Ectodermal cell (in vitro differentiated cells): ENCODE measurements around the gene SPSB1.

Source experiments
- H3K27ac ChIP-seq: 2 replicates; pipeline ENCODE4 v1.7.0; 2013; ENCODE audit warnings: mild to moderate bottlenecking, low read depth, low read length; ENCODE audit not compliant: insufficient read depth, poor library complexity, severe bottlenecking
- H3K27me3 ChIP-seq: 2 replicates; pipeline ENCODE4 v1.7.0; 2013; ENCODE audit warnings: mild to moderate bottlenecking, low read length; ENCODE audit not compliant: insufficient read depth, control insufficient read depth, poor library complexity, severe bottlenecking
- H3K36me3 ChIP-seq: one replicate; pipeline ENCODE4 v1.7.0; 2013; ENCODE audit warnings: low read length; ENCODE audit not compliant: control insufficient read depth, insufficient read depth
- H3K4me1 ChIP-seq: one replicate; pipeline ENCODE4 v1.7.0; 2013; ENCODE audit warnings: low read length; ENCODE audit not compliant: control insufficient read depth, insufficient read depth
- H3K4me3 ChIP-seq: 2 replicates; pipeline ENCODE4 v1.7.0; 2013; ENCODE audit warnings: low read depth, low read length, control low read depth; ENCODE audit not compliant: insufficient read depth
- H3K9me3 ChIP-seq: 2 replicates; pipeline ENCODE4 v1.7.0; 2013; ENCODE audit warnings: mild to moderate bottlenecking, low read length, moderate library complexity; ENCODE audit not compliant: control insufficient read depth
- WGBS, 2 experiments: methylation state at CpG; one replicate each; pipeline ENCODE4 v1.1.7; 2013; ENCODE audit warnings: missing lambda C conversion rate in 2 of 2; 5-methylcytosine and 5-hydroxymethylcytosine counted together

SPSB1 gene

DNA sequence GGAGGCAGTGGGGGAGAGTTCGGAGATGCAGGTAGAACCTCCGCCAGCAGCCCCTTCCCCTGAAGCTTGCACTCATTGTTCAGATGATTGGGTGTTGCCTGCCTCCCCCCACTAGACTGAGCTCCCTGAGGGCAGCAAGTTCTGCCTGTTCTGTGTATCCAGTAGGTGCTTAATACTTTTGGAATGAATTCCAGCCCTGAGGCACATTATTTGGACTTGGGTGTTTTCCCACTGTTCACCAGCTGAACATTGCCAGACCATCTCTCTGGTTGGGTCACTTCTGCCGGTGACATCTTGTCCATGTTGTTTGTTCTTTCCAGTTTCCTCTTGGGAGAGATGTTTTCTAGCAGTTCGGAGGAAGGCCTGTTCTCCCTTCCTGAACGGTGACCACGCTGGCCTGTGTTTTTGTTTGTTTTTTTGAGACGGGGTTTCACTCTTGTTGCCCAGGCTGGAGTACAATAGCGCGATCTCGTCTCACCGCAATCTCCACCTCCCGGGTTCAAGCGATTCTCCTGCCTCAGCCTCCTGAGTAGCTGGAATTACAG is 48.7 kb downstream of the SPSB1 start:
- no peaks in the 10 kb centered on the region for H3K36me3 ChIP-seq
- WGBS, 2 experiments: 93 to 94% methylated on average over 13 of the region's 13 CpGs
- no peak overlapping the region for H3K27ac ChIP-seq
- H3K27me3 ChIP-seq: no peaks in the 10 kb centered on the region
- no peak overlapping the region for H3K4me3 ChIP-seq
- no peaks in the 10 kb centered on the region for H3K9me3 ChIP-seq
- H3K4me1 ChIP-seq: peaks cover 19% of the 10 kb centered on the region

DNA sequence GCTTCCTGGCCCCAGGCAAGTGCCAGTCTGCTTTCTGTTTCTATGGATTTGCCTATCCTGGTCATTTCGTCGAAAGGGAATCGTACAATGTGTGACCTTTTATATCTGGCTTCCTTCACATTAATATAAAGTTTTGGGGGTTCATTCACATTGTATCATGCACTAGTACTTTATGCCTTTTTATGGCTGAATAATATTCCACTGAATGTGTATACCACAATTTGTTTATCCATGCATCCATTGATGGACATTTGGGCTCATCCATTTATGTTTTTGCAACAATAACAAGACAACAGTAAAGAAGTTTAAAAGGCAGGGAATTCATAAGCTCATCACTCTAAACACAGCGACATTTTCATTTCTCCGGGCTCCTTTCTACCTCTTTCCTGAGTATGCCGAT is 50.6 kb downstream of the SPSB1 start:
- Histone ChIP-seq H3K4me1 (peaks cover 16% of the 10 kb centered on the region), H3K27me3 (no peaks in the 10 kb centered on the region), H3K27ac (no peak overlapping the region), H3K9me3 (no peaks in the 10 kb centered on the region), H3K36me3 (no peaks in the 10 kb centered on the region), H3K4me3 (no peak overlapping the region)
- 96 to 98% methylated on average over 6 of the region's 6 CpGs for WGBS, 2 experiments

DNA sequence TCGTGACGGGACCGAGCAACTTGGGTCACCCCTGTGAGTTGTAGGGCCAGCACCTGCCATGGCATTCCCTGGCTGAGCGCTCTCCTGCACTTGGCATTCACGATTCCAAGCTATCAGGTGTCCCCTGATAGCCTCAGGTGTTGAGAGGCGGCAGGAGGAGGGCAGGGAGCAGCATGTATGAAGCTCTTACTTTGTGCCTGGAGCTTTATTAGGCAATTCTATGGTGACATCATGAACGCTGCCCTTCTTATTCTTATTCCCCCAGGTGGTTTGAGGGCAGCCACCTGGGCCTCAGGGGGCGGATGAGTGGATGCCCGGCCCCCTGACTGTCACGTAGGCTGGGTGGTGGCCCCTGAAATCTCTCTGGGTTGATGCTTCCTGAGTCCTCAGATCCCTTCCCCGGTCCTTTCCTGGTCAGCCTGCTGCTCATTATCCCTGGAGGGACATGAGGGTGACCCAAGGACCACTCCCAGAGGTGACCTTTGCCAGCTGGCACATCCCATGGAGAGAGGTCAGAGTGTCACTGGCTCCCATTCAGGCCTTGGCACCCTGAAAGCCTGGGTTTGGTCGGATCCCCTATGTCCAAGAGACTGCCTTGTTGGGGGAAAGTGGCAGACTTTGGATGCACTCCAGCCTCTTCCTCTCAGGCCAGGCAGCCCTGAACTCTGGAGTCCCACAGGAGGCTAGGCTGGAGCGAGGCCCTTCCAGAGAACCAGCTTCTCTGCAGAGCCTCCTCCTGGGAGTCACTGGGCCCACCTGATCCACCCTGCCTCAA is 51.9 kb downstream of the SPSB1 start:
- peaks cover 3% of the 10 kb centered on the region for H3K4me1 ChIP-seq
- 93 to 94% methylated on average over 13 of the region's 13 CpGs for WGBS, 2 experiments
- no peaks in the 10 kb centered on the region for H3K27me3 ChIP-seq
- H3K27ac ChIP-seq: no peak overlapping the region
- no peaks in the 10 kb centered on the region for H3K9me3 ChIP-seq
- no peak overlapping the region for H3K4me3 ChIP-seq
- no peaks in the 10 kb centered on the region for H3K36me3 ChIP-seq

- H3K27ac ChIP-seq: no peak overlapping the region
- no peaks in the 10 kb centered on the region for H3K27me3 ChIP-seq
- H3K9me3 ChIP-seq: no peaks in the 10 kb centered on the region
- H3K4me3 ChIP-seq: no peak overlapping the region
- 91 to 94% methylated on average over 6 of the region's 6 CpGs for WGBS, 2 experiments
- no peaks in the 10 kb centered on the region for H3K4me1 ChIP-seq
- H3K36me3 ChIP-seq: no peaks in the 10 kb centered on the region
Observed at GRCh38 chr1:9345471-9345870, 52.8 kb downstream of the SPSB1 start.

DNA sequence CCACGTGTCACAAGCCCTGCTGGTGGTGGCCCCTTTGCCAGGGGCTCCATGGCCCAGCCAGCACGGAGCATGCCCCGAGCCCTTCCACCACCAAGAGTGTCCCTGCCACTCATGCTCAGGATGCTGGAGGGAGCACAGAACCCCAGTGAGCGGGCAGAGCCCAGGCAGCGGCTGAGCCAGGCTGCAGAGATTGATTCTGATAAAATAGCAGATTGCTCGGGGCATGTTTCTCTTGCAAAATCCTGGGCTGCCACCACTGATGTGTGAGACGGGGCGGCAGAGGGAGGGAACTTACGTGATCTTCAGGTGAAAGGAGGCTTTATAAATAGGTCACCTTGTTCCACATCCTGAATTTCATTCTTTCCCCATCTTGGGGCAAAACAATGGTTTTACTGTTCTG is 53.2 kb downstream of the SPSB1 start:
- WGBS, 2 experiments: 90 to 91% methylated on average over 9 of the region's 9 CpGs
- Histone ChIP-seq H3K36me3 (no peaks in the 10 kb centered on the region), H3K4me3 (no peak overlapping the region), H3K27me3 (no peaks in the 10 kb centered on the region), H3K27ac (no peak overlapping the region), H3K9me3 (no peaks in the 10 kb centered on the region), H3K4me1 (no peaks in the 10 kb centered on the region)

DNA sequence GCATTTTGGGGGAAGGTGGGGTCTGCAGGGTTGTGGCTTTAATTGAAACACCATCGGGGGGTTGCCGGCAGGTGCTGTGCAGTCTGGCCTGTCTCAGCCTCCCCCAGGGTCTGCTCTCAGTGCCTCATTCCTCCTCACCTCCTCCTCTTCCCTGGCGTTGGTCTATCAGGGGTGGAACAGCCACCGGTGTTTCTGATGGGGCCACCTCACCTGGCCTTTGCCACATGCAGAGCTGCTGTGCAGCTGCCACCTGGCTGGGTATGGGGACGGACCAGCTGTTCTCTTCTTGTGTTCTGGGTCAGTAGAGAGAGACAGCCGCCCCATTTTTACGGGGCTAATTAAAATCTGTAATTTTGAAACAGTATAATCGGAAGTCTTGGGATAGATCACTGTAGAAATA is 53.9 kb downstream of the SPSB1 start:
- whole genome bisulfite sequencing, 2 experiments: 92 to 93% methylated on average over 8 of the region's 8 CpGs
- Histone ChIP-seq H3K27me3 (no peaks in the 10 kb centered on the region), H3K9me3 (no peaks in the 10 kb centered on the region), H3K4me3 (no peak overlapping the region), H3K27ac (no peak overlapping the region), H3K36me3 (no peaks in the 10 kb centered on the region), H3K4me1 (no peaks in the 10 kb centered on the region)

- 77 to 81% methylated on average over 14 of the region's 14 CpGs for WGBS, 2 experiments
Observed at GRCh38 chr1:9347095-9347850, 54.6 kb downstream of the SPSB1 start.

DNA sequence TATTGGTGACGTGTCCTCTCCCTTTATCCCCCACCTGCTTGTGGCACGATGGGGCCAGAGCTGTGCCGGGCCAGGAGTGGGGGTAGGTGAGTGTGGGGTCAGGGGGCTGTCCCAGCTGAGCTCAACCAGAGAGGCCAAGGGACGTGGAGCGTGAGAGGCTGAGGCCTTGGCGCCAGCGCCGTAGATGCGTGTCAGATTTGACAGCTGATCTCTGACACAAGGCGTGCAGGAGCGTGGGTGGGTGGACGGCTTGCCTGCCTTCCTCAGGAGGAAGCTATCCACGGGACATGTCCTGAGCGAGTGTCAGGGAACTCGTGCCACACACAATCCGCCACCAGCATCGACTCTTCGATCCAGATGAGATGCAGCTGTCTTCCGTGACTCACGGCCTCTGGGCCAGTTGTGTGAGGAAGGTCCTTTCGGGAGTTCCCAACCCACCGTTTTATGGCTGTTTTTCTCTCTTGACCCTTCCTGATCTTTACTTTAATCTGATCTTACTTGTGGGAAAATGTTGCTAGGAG is 56.7 kb downstream of the SPSB1 start:
- Histone ChIP-seq H3K36me3 (no peaks in the 10 kb centered on the region), H3K9me3 (no peaks in the 10 kb centered on the region), H3K27me3 (no peaks in the 10 kb centered on the region), H3K27ac (no peak overlapping the region), H3K4me1 (peaks cover 13% of the 10 kb centered on the region), H3K4me3 (no peak overlapping the region)
- WGBS, 2 experiments: 94 to 95% methylated on average over 22 of the region's 22 CpGs

More at GRCh38 chr1:9347095-9347850, 54.6 kb downstream of the SPSB1 start:
- Histone ChIP-seq H3K4me3 (no peak overlapping the region), H3K9me3 (no peaks in the 10 kb centered on the region), H3K27me3 (no peaks in the 10 kb centered on the region), H3K4me1 (peaks cover 2% of the 10 kb centered on the region), H3K36me3 (no peaks in the 10 kb centered on the region), H3K27ac (no peak overlapping the region)

DNA sequence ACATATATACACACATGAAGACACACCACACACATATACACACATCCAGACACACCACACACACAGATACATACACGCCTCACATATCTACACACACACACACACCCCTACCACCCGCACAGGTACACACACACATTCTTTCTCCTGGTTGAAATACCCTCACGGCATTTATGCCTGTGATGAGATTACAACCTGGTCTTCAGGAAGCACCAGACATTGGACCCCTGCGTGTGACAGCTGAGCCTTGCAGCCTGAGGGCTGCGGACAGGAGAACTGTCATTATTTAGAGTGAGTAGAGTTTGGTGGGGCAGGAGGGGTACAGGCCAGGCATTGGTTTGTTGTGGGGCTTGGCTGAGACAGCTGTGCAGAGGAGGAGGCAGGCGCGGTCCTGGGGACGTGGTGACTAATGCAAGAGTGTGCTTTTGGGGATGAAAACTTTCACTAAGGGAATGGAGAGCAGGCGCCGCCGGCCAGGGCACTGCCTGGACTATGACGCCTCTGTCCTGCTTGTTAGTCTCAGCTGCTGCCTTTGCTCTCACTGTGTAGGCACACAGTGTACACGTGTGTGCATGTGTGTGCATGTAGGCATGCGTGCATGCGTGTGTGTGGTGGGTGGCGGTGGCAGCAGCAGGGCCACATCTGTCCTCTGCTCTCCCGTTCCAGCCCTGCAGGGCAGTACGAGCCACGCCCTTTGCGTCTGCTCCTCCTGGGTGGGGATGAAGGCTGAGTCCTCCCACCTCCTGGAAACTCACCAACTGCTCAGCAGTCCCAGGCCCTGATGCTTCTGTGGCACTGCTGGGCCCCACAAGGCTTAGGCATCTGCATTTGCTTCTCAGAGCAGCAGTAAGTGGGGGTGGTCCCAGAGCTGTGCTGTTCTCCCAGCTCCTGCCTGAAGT is 57.6 kb downstream of the SPSB1 start:
- no peaks in the 10 kb centered on the region for H3K36me3 ChIP-seq
- no peaks in the 10 kb centered on the region for H3K9me3 ChIP-seq
- H3K27me3 ChIP-seq: no peaks in the 10 kb centered on the region
- peaks cover 13% of the 10 kb centered on the region for H3K4me1 ChIP-seq
- H3K4me3 ChIP-seq: no peak overlapping the region
- no peak overlapping the region for H3K27ac ChIP-seq
- WGBS, 2 experiments: 91 to 94% methylated on average over 20 of the region's 20 CpGs
